Measurements from ENCODE around the gene TBC1D5. TPM values are rescaled to one million over a fixed set of nuclear protein-coding genes. Genes with fewer than 3 reads are reported as not detected.
"Not testable (repeated sequence)": the region's sequence is repeated elsewhere in the genome, so short reads cannot be mapped to it uniquely, and the experiment has no call there.

The TBC1D5 gene
- polyA plus RNA-seq, 1 experiment = 27.0 TPM

DNA sequence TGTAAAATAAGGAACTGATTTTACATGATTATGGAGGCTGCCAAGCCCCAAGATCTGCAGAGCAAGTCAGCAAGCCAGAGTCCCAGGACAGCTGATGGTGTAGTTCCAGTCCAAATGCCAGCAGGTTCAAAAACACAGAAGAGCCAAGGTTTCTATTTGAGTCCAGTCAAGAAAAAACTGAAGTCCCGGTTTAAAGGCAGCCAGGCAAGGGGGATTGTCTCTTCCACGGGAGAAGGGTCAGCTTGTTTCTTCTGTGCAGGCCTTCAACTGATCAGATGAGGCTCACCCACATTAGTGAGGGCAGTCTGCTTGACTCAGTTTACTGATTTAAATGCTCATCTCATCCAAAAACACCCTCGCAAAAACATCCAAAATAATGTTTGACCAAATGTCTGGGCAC, 611.5 kb downstream of the TBC1D5 start:
- H3K27me3 ChIP-seq (ENCODE audit: control insufficient read depth, insufficient read depth, low read length) = no peaks in the 10 kb centered on the region
- H3K36me3 ChIP-seq (ENCODE audit: control insufficient read depth, insufficient read depth, low read length) = no peaks in the 10 kb centered on the region
- ChIA-PET CTCF (interaction anchor here (0.7 kb wide), 1 partner anchor 199 kb away, joined by 3 read pairs; no protein-coding TSS in a partner anchor), POLR2A (no interaction called here)
- DNase-seq (ENCODE audit: low read depth) = no peak
- no peak for TF ChIP-seq CTCF (IDR thresholded peaks at IDR 0.05; ENCODE audit: insufficient read depth, low read depth, low read length)
- H3K4me3 ChIP-seq (ENCODE audit: low read depth, low read length) = no peak overlapping the region

DNA sequence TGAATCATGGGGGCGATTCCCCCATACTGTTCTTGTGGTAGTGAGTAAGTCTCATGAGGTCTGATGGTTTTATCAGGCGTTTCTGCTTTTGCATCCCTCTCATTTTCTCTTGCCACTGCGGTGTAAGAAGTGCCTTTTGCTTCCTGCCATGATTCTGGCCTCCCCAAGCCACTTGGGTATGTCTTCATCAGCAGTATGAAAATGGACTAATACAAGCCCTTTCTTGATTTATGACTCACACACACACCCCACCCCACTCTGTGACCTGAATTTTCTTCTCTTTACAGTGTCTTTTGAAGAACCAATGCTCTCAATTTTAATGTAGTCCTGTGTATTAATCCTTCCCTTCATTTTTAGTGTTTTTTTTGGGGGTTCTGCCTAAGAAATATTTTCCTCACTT, 612.9 kb downstream of the TBC1D5 start:
- no peak for TF ChIP-seq CTCF (IDR thresholded peaks at IDR 0.05; ENCODE audit: insufficient read depth, low read depth, low read length)
- Histone ChIP-seq H3K27me3 (ENCODE audit: control insufficient read depth, insufficient read depth, low read length) (no peaks in the 10 kb centered on the region), H3K4me3 (ENCODE audit: low read depth, low read length) (no peak overlapping the region), H3K36me3 (ENCODE audit: control insufficient read depth, insufficient read depth, low read length) (no peaks in the 10 kb centered on the region)
- ChIA-PET CTCF (no interaction called here), POLR2A (no interaction called here)
- DNase-seq (ENCODE audit: low read depth) = no peak

DNA sequence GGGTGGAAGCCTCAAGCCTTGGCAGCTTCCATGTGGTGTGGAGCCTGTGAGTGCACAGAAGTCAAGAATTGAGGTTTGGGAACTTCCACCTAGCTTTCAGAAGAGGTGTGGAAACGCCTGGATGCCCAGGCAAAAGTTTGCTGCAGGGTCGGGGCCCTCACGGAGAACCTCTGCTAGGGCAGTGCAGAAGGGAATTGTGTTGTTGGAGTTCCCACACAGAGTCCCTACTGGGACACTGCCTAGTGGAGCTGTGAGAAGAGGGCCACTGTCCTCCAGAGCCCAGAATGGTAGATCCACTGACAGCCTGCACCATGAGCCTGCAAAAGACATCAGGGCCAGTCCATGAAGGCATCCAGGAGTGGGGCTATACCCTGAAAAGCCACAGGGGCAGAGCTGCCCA, 613.8 kb downstream of the TBC1D5 start:
- H3K36me3 ChIP-seq (ENCODE audit: control insufficient read depth, insufficient read depth, low read length); DNase-seq (ENCODE audit: low read depth); POLR2A ChIA-PET; CTCF ChIA-PET; H3K27me3 ChIP-seq (ENCODE audit: control insufficient read depth, insufficient read depth, low read length); H3K4me3 ChIP-seq (ENCODE audit: low read depth, low read length): not testable (repeated sequence)

- DNase-seq (ENCODE audit: low read depth) = no peak
- H3K27me3 ChIP-seq (ENCODE audit: control insufficient read depth, insufficient read depth, low read length) = peaks cover 2% of the 10 kb centered on the region; the same call in 1 of the 2 replicates
- H3K36me3 ChIP-seq (ENCODE audit: control insufficient read depth, insufficient read depth, low read length) = no peaks in the 10 kb centered on the region
- no peak overlapping the region for H3K4me3 ChIP-seq (ENCODE audit: low read depth, low read length)
- POLR2A ChIA-PET = no interaction called here
- CTCF ChIA-PET = interaction anchor here (0.7 kb wide), 1 partner anchor 24 kb away, joined by 3 read pairs; no protein-coding TSS in a partner anchor
- no peak for TF ChIP-seq CTCF (IDR thresholded peaks at IDR 0.05; ENCODE audit: insufficient read depth, low read depth, low read length)
Observed at GRCh38 chr3:17125738-17126442, 616.5 kb downstream of the TBC1D5 start.

GRCh38 chr3:17122758-17123157, 619.7 kb downstream of the TBC1D5 start:
- no peak for DNase-seq (ENCODE audit: low read depth)
- Histone ChIP-seq H3K27me3 (ENCODE audit: control insufficient read depth, insufficient read depth, low read length) (peaks cover 2% of the 10 kb centered on the region; the same call in 1 of the 2 replicates), H3K36me3 (ENCODE audit: control insufficient read depth, insufficient read depth, low read length) (no peaks in the 10 kb centered on the region), H3K4me3 (ENCODE audit: low read depth, low read length) (no peak overlapping the region)
- TF ChIP-seq CTCF (IDR thresholded peaks at IDR 0.05; ENCODE audit: insufficient read depth, low read depth, low read length) = no peak
- POLR2A ChIA-PET = no interaction called here
- CTCF ChIA-PET = no interaction called here

DNA sequence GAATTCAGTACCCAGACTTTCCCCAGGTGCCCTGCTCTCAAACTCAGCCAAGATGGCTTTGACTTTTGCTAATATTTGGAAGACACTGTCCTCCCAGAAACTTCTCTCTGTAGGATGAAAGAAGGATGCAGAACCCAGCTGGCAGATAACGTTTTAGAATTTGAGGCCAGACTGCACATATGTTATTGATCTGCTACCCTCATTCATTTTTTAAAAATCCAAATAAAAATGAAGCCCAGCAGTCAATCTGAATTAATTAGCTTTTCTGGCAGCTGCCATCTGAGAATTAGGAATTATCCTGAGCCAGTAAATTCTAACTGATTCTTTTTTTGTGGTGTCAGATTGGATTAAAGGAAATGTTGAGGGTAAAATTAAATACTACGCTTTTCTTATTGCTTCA, 621.1 kb downstream of the TBC1D5 start:
- DNase-seq (ENCODE audit: low read depth) = no peak
- H3K4me3 ChIP-seq (ENCODE audit: low read depth, low read length) = no peak overlapping the region
- POLR2A ChIA-PET = no interaction called here
- H3K27me3 ChIP-seq (ENCODE audit: control insufficient read depth, insufficient read depth, low read length) = peaks cover 2% of the 10 kb centered on the region; the same call in 1 of the 2 replicates
- H3K36me3 ChIP-seq (ENCODE audit: control insufficient read depth, insufficient read depth, low read length) = no peaks in the 10 kb centered on the region
- TF ChIP-seq CTCF (IDR thresholded peaks at IDR 0.05; ENCODE audit: insufficient read depth, low read depth, low read length) = no peak
- CTCF ChIA-PET = no interaction called here
